ENCODE measurements around the gene HS6ST2. TPM values are rescaled to one million over a fixed set of nuclear protein-coding genes. Genes with fewer than 3 reads are reported as not detected.

Gene HS6ST2
- total and polyA plus RNA-seq, 4 experiments from 2014 or later, result not detected

GRCh38 chrX:132940727-132941327, 17.6 kb downstream of the HS6ST2 start:
- intact Hi-C loops (cut with micrococcal nuclease), result no loop called here
- Histone ChIP-seq H3K4me1 (ENCODE audit: insufficient read depth, low read length) (no peaks in the 10 kb centered on the region), H3K27me3 (ENCODE audit: insufficient read depth, low read length) (no peaks in the 10 kb centered on the region), H3K9me3 (ENCODE audit: control insufficient read depth in 1 of 2, low read length in 2 of 2) (no peaks in the 10 kb centered on the region), H3K36me3 (ENCODE audit: insufficient read depth, low read length) (no peaks in the 10 kb centered on the region), H3K4me3 (ENCODE audit: low read length in 2 of 2) (no peak overlapping the region), H3K27ac (ENCODE audit: low read depth, low read length) (no peak overlapping the region)
- ChIA-PET CTCF (ENCODE audit: partially characterized antibody) (no interaction called here), POLR2A (ENCODE audit: partially characterized antibody) (no interaction called here)
- DNase-seq, result no peak
- H3K4me3 Mint-ChIP-seq, result no peak overlapping the region
- no peaks in the 10 kb centered on the region for H3K27me3 Mint-ChIP-seq
- H3K4me1 Mint-ChIP-seq, result no peaks in the 10 kb centered on the region
- H3K9me3 Mint-ChIP-seq, result peaks cover 0 to 3% (median under 1%) of the 10 kb centered on the region in 8 donors
- H3K27ac Mint-ChIP-seq, result no peak overlapping the region
- no peaks in the 10 kb centered on the region for H3K36me3 Mint-ChIP-seq

- no peaks in the 10 kb centered on the region for H3K36me3 ChIP-seq (ENCODE audit: insufficient read depth, low read length)
- no peak overlapping the region for H3K27ac Mint-ChIP-seq
- CTCF ChIA-PET (ENCODE audit: partially characterized antibody), result no interaction called here
- intact Hi-C loops (cut with micrococcal nuclease), result no loop called here
- H3K4me1 Mint-ChIP-seq, result no peaks in the 10 kb centered on the region
- no peak overlapping the region for H3K4me3 Mint-ChIP-seq
- no peaks in the 10 kb centered on the region for H3K36me3 Mint-ChIP-seq
- no peaks in the 10 kb centered on the region for H3K4me1 ChIP-seq (ENCODE audit: insufficient read depth, low read length)
- peaks cover 2% of the 10 kb centered on the region in 2 donors for H3K27me3 Mint-ChIP-seq
- H3K9me3 ChIP-seq (ENCODE audit: control insufficient read depth in 1 of 2, low read length in 2 of 2), result no peaks in the 10 kb centered on the region
- POLR2A ChIA-PET (ENCODE audit: partially characterized antibody), result no interaction called here
- H3K27ac ChIP-seq (ENCODE audit: low read depth, low read length), result no peak overlapping the region
- no peaks in the 10 kb centered on the region for H3K27me3 ChIP-seq (ENCODE audit: insufficient read depth, low read length)
- H3K4me3 ChIP-seq (ENCODE audit: low read length in 2 of 2), result no peak overlapping the region
- H3K9me3 Mint-ChIP-seq, result peaks cover 0 to 2% (median 0%) of the 10 kb centered on the region in 8 donors
- DNase-seq, result no peak
Measured at GRCh38 chrX:132933170-132933569, 25.3 kb downstream of the HS6ST2 start.

- DNase-seq, result no peak
- Histone ChIP-seq H3K9me3 (ENCODE audit: control insufficient read depth in 1 of 2, low read length in 2 of 2) (no peaks in the 10 kb centered on the region), H3K36me3 (ENCODE audit: insufficient read depth, low read length) (no peaks in the 10 kb centered on the region), H3K27ac (ENCODE audit: low read depth, low read length) (no peak overlapping the region), H3K27me3 (ENCODE audit: insufficient read depth, low read length) (no peaks in the 10 kb centered on the region), H3K4me1 (ENCODE audit: insufficient read depth, low read length) (no peaks in the 10 kb centered on the region), H3K4me3 (ENCODE audit: low read length in 2 of 2) (no peak overlapping the region)
- Mint-ChIP-seq H3K4me3 (no peak overlapping the region), H3K9me3 (peaks cover 0 to 2% (median 0%) of the 10 kb centered on the region in 8 donors), H3K27me3 (peaks cover 3 to 4% of the 10 kb centered on the region in 2 donors), H3K36me3 (no peaks in the 10 kb centered on the region), H3K4me1 (no peaks in the 10 kb centered on the region), H3K27ac (no peak overlapping the region)
- POLR2A ChIA-PET (ENCODE audit: partially characterized antibody), result no interaction called here
- CTCF ChIA-PET (ENCODE audit: partially characterized antibody), result no interaction called here
- intact Hi-C loops (cut with micrococcal nuclease), result no loop called here
Measured at GRCh38 chrX:132924426-132924825, 34.0 kb downstream of the HS6ST2 start.

- POLR2A ChIA-PET (ENCODE audit: partially characterized antibody), result no interaction called here
- no peaks in the 10 kb centered on the region for H3K36me3 Mint-ChIP-seq
- CTCF ChIA-PET (ENCODE audit: partially characterized antibody), result no interaction called here
- H3K4me3 Mint-ChIP-seq, result no peak overlapping the region
- H3K4me1 Mint-ChIP-seq, result no peaks in the 10 kb centered on the region
- Histone ChIP-seq H3K4me1 (ENCODE audit: insufficient read depth, low read length) (no peaks in the 10 kb centered on the region), H3K36me3 (ENCODE audit: insufficient read depth, low read length) (no peaks in the 10 kb centered on the region), H3K27me3 (ENCODE audit: insufficient read depth, low read length) (no peaks in the 10 kb centered on the region), H3K27ac (ENCODE audit: low read depth, low read length) (no peak overlapping the region), H3K4me3 (ENCODE audit: low read length in 2 of 2) (no peak overlapping the region), H3K9me3 (ENCODE audit: control insufficient read depth in 1 of 2, low read length in 2 of 2) (no peaks in the 10 kb centered on the region)
- intact Hi-C loops (cut with micrococcal nuclease), result no loop called here
- H3K27ac Mint-ChIP-seq, result no peak overlapping the region
- H3K27me3 Mint-ChIP-seq, result no peaks in the 10 kb centered on the region
- peaks cover 0 to 3% (median 0%) of the 10 kb centered on the region in 8 donors for H3K9me3 Mint-ChIP-seq
- no peak for DNase-seq
Measured at GRCh38 chrX:132918523-132918922, 39.9 kb downstream of the HS6ST2 start.

GRCh38 chrX:132916349-132916748, 42.1 kb downstream of the HS6ST2 start:
- Histone ChIP-seq H3K27me3 (ENCODE audit: insufficient read depth, low read length) (no peaks in the 10 kb centered on the region), H3K4me1 (ENCODE audit: insufficient read depth, low read length) (no peaks in the 10 kb centered on the region), H3K4me3 (ENCODE audit: low read length in 2 of 2) (no peak overlapping the region), H3K36me3 (ENCODE audit: insufficient read depth, low read length) (no peaks in the 10 kb centered on the region), H3K27ac (ENCODE audit: low read depth, low read length) (no peak overlapping the region), H3K9me3 (ENCODE audit: control insufficient read depth in 1 of 2, low read length in 2 of 2) (no peaks in the 10 kb centered on the region)
- POLR2A ChIA-PET (ENCODE audit: partially characterized antibody), result no interaction called here
- DNase-seq, result no peak
- H3K9me3 Mint-ChIP-seq, result peaks cover 0 to 3% (median 0%) of the 10 kb centered on the region in 8 donors
- peaks cover 0 to 2% of the 10 kb centered on the region in 2 donors for H3K27me3 Mint-ChIP-seq
- no peak overlapping the region for H3K27ac Mint-ChIP-seq
- intact Hi-C loops (cut with micrococcal nuclease), result no loop called here
- H3K4me3 Mint-ChIP-seq, result no peak overlapping the region
- no peaks in the 10 kb centered on the region for H3K4me1 Mint-ChIP-seq
- CTCF ChIA-PET (ENCODE audit: partially characterized antibody), result no interaction called here
- H3K36me3 Mint-ChIP-seq, result no peaks in the 10 kb centered on the region

GRCh38 chrX:132909643-132910042, 48.8 kb downstream of the HS6ST2 start:
- H3K27ac ChIP-seq (ENCODE audit: low read depth, low read length), result no peak overlapping the region
- ChIA-PET CTCF (ENCODE audit: partially characterized antibody) (no interaction called here), POLR2A (ENCODE audit: partially characterized antibody) (no interaction called here)
- H3K27me3 ChIP-seq (ENCODE audit: insufficient read depth, low read length), result no peaks in the 10 kb centered on the region
- no peak overlapping the region for H3K27ac Mint-ChIP-seq
- H3K36me3 ChIP-seq (ENCODE audit: insufficient read depth, low read length), result no peaks in the 10 kb centered on the region
- no peak overlapping the region for H3K4me3 ChIP-seq (ENCODE audit: low read length in 2 of 2)
- peaks cover 0 to 2% of the 10 kb centered on the region in 2 donors for H3K27me3 Mint-ChIP-seq
- peaks cover 0 to 1% (median 0%) of the 10 kb centered on the region in 8 donors for H3K9me3 Mint-ChIP-seq
- H3K4me3 Mint-ChIP-seq, result no peak overlapping the region
- H3K4me1 ChIP-seq (ENCODE audit: insufficient read depth, low read length), result no peaks in the 10 kb centered on the region
- intact Hi-C loops (cut with micrococcal nuclease), result no loop called here
- no peaks in the 10 kb centered on the region for H3K36me3 Mint-ChIP-seq
- DNase-seq, result no peak
- no peaks in the 10 kb centered on the region for H3K4me1 Mint-ChIP-seq
- H3K9me3 ChIP-seq (ENCODE audit: control insufficient read depth in 1 of 2, low read length in 2 of 2), result no peaks in the 10 kb centered on the region

GRCh38 chrX:132908891-132909290, 49.5 kb downstream of the HS6ST2 start:
- Histone ChIP-seq H3K4me3 (ENCODE audit: low read length in 2 of 2) (no peak overlapping the region), H3K27me3 (ENCODE audit: insufficient read depth, low read length) (no peaks in the 10 kb centered on the region), H3K4me1 (ENCODE audit: insufficient read depth, low read length) (no peaks in the 10 kb centered on the region), H3K36me3 (ENCODE audit: insufficient read depth, low read length) (no peaks in the 10 kb centered on the region), H3K9me3 (ENCODE audit: control insufficient read depth in 1 of 2, low read length in 2 of 2) (no peaks in the 10 kb centered on the region), H3K27ac (ENCODE audit: low read depth, low read length) (no peak overlapping the region)
- H3K4me1 Mint-ChIP-seq, result no peaks in the 10 kb centered on the region
- DNase-seq, result no peak
- ChIA-PET CTCF (ENCODE audit: partially characterized antibody) (no interaction called here), POLR2A (ENCODE audit: partially characterized antibody) (no interaction called here)
- intact Hi-C loops (cut with micrococcal nuclease), result no loop called here
- H3K4me3 Mint-ChIP-seq, result no peak overlapping the region
- peaks cover 0 to 2% of the 10 kb centered on the region in 2 donors for H3K27me3 Mint-ChIP-seq
- no peaks in the 10 kb centered on the region for H3K36me3 Mint-ChIP-seq
- peaks cover 0 to 3% (median 0%) of the 10 kb centered on the region in 8 donors for H3K9me3 Mint-ChIP-seq
- H3K27ac Mint-ChIP-seq, result no peak overlapping the region

Measured in CD4-positive, alpha-beta memory T cell (primary cell).